PC-9 (cell line): ENCODE results near the gene EIF4G3. TPM values are rescaled to one million over a fixed set of nuclear protein-coding genes. Genes with fewer than 3 reads are reported as not detected.

ENCODE experiments used
- BruUV-seq: library from RNA; stranded (reverse); fragments of 400-500 nt; replicated peaks from 2 replicates; lab custom pipeline; 2021; lab: Mats Ljungman, UMichigan
- CTCF ChIA-PET: fragments of 300-600 bp; sonication (Branson Sonifier 250); formaldehyde crosslinking; loops from one replicate; lab custom pipeline; 2022; ENCODE audit warnings: antibody characterized with exemption; lab: Charles Lee
- POLR2A ChIA-PET: fragments of 300-600 bp; sonication (Branson Sonifier 250); formaldehyde crosslinking; loops from one replicate; lab custom pipeline; 2022; ENCODE audit warnings: antibody characterized with exemption; ENCODE audit not compliant: unreplicated experiment; lab: Charles Lee
- DNase-seq, 2 experiments: peaks; one replicate each; pipeline versions ENCODE4 v3.0.0 to v3.0.0-alpha.2; 2015 to 2022; ENCODE audit warnings: mixed read lengths in 1 of 2
- H2AFZ ChIP-seq: fragments of 200-600 bp; sonication (generic); 2 replicates; pipeline ENCODE4 v1.8.1; 2017; ENCODE audit warnings: antibody characterized with exemption
- H3F3A ChIP-seq: fragments of 200-600 bp; sonication (generic); 2 replicates; pipeline ENCODE4 v1.8.1; 2017; ENCODE audit warnings: antibody characterized with exemption, mild to moderate bottlenecking, low read depth; ENCODE audit not compliant: insufficient read depth
- H3K27ac ChIP-seq: fragments of 200-600 bp; sonication (generic); 2 replicates; pipeline ENCODE4 v1.6.1; 2016; ENCODE audit warnings: mixed run types
- H3K27me3 ChIP-seq: fragments of 200-600 bp; sonication (generic); 2 replicates; pipeline ENCODE4 v1.6.1; 2016; ENCODE audit warnings: low read depth, mixed run types; ENCODE audit not compliant: insufficient read depth
- H3K36me3 ChIP-seq: fragments of 200-600 bp; sonication (generic); 2 replicates; pipeline ENCODE4 v1.6.1; 2016; ENCODE audit warnings: low read depth, mixed run types
- H3K4me1 ChIP-seq: fragments of 200-600 bp; sonication (generic); replicated peaks from 2 replicates; pipeline ENCODE4 v1.6.1; 2016; ENCODE audit warnings: mixed run types; ENCODE audit not compliant: insufficient read depth
- H3K4me2 ChIP-seq: fragments of 200-600 bp; sonication (generic); 2 replicates; pipeline ENCODE4 v1.6.1; 2017; ENCODE audit warnings: mixed run types
- H3K4me3 ChIP-seq: fragments of 200-600 bp; sonication (generic); 2 replicates; pipeline ENCODE4 v1.6.1; 2016; ENCODE audit warnings: mixed run types
- H3K79me2 ChIP-seq: fragments of 200-600 bp; sonication (generic); 2 replicates; pipeline ENCODE4 v1.6.1; 2017; ENCODE audit warnings: low read depth, mixed run types
- H3K9me2 ChIP-seq: fragments of 200-600 bp; sonication (generic); 2 replicates; pipeline ENCODE4 v1.8.1; 2017; ENCODE audit warnings: mild to moderate bottlenecking; ENCODE audit not compliant: insufficient read depth
- H3K9me3 ChIP-seq: fragments of 200-600 bp; sonication (generic); 2 replicates; pipeline ENCODE4 v1.8.1; 2016; ENCODE audit warnings: low read depth; ENCODE audit not compliant: insufficient read depth
- H4K20me1 ChIP-seq: fragments of 200-600 bp; sonication (generic); 2 replicates; pipeline ENCODE4 v1.8.1; 2017; ENCODE audit not compliant: insufficient read depth
- CTCF ChIP-seq: fragments of 200-600 bp; sonication (generic); conservative IDR thresholded peaks from 2 replicates; pipeline ENCODE4 v1.6.1; 2017; ENCODE audit warnings: mixed run types, antibody characterized with exemption, mild to moderate bottlenecking, moderate library complexity
- EZH2 ChIP-seq: fragments of 200-600 bp; sonication (generic); IDR thresholded peaks from 2 replicates; pipeline ENCODE4 v1.8.0; 2017; ENCODE audit warnings: antibody characterized with exemption, low read depth
- intact Hi-C: fragments of 100-400 bp; cut with micrococcal nuclease; formaldehyde crosslinking; loops from one replicate; pipeline ENCODE4 v1.10.0; 2022; ENCODE audit not compliant: unreplicated experiment
- total RNA-seq: library from RNA; stranded (reverse); gene quantifications from 2 replicates; pipeline ENCODE4 v1.2.3, GENCODE V29; 2021

Gene EIF4G3
- total RNA-seq, 1 experiment from 2014 or later, result 63.2 TPM

- ChIA-PET POLR2A (interaction anchor here (0.6 kb wide), 1 partner anchor 307 kb away, joined by 3 read pairs; no protein-coding TSS in a partner anchor), CTCF (no interaction called here)
- H3K4me1 ChIP-seq, result no peaks in the 10 kb centered on the region
- no peak overlapping the region for H2AFZ ChIP-seq
- H3K79me2 ChIP-seq, result no peaks in the 10 kb centered on the region
- DNase-seq, result no peak
- no peaks in the 10 kb centered on the region for H3K9me2 ChIP-seq
- H3K27ac ChIP-seq, result no peak overlapping the region
- no peak overlapping the region for H3K4me3 ChIP-seq
- no peaks in the 10 kb centered on the region for H3F3A ChIP-seq
- TF ChIP-seq EZH2, result no peak
- no peaks in the 10 kb centered on the region for H3K9me3 ChIP-seq
- no peak overlapping the region for H3K4me2 ChIP-seq
- no TSS peak for BruUV-seq
- no peaks in the 10 kb centered on the region for H4K20me1 ChIP-seq
- H3K27me3 ChIP-seq, result no peaks in the 10 kb centered on the region
- intact Hi-C loops, result no loop called here
- no peaks in the 10 kb centered on the region; the same call in 1 of the 2 replicates for H3K36me3 ChIP-seq
These were observed 347.2 kb downstream of the EIF4G3 start for GRCh38 chr1:20829531-20829930.

- Histone ChIP-seq H3K4me2 (no peak overlapping the region), H3K79me2 (no peaks in the 10 kb centered on the region), H3K36me3 (no peaks in the 10 kb centered on the region; the same call in 1 of the 2 replicates), H3K27ac (no peak overlapping the region), H3K4me3 (no peak overlapping the region), H2AFZ (no peak overlapping the region), H3F3A (no peaks in the 10 kb centered on the region), H3K27me3 (no peaks in the 10 kb centered on the region), H4K20me1 (no peaks in the 10 kb centered on the region), H3K9me3 (no peaks in the 10 kb centered on the region), H3K4me1 (no peaks in the 10 kb centered on the region), H3K9me2 (no peaks in the 10 kb centered on the region)
- DNase-seq, result no peak
- ChIA-PET POLR2A (no interaction called here), CTCF (no interaction called here)
- intact Hi-C loops, result no loop called here
- no TSS peak for BruUV-seq
- no peak for TF ChIP-seq EZH2
- TF ChIP-seq CTCF, result no peak
These were observed 352.9 kb downstream of the EIF4G3 start for GRCh38 chr1:20823845-20824244.

GRCh38 chr1:20821466-20821865 lies 355.2 kb downstream of the EIF4G3 start:
- Histone ChIP-seq H3K36me3 (no peaks in the 10 kb centered on the region), H3K79me2 (no peaks in the 10 kb centered on the region), H3K27me3 (no peaks in the 10 kb centered on the region), H4K20me1 (no peaks in the 10 kb centered on the region), H3K4me3 (no peak overlapping the region), H2AFZ (no peak overlapping the region), H3K9me3 (no peaks in the 10 kb centered on the region), H3K27ac (no peak overlapping the region), H3F3A (no peaks in the 10 kb centered on the region), H3K4me1 (no peaks in the 10 kb centered on the region), H3K4me2 (no peak overlapping the region), H3K9me2 (no peaks in the 10 kb centered on the region)
- no peak for TF ChIP-seq CTCF
- TF ChIP-seq EZH2, result no peak
- intact Hi-C loops, result no loop called here
- no TSS peak for BruUV-seq
- no peak for DNase-seq
- ChIA-PET POLR2A (no interaction called here), CTCF (no interaction called here)

GRCh38 chr1:20819818-20820217 lies 356.9 kb downstream of the EIF4G3 start:
- H3K27ac ChIP-seq, result no peak overlapping the region
- no peaks in the 10 kb centered on the region for H3K79me2 ChIP-seq
- H3K36me3 ChIP-seq, result no peaks in the 10 kb centered on the region
- POLR2A ChIA-PET, result no interaction called here
- H3K4me3 ChIP-seq, result no peak overlapping the region
- CTCF ChIA-PET, result no interaction called here
- no peak overlapping the region for H3K4me2 ChIP-seq
- intact Hi-C loops, result no loop called here
- no peak overlapping the region for H2AFZ ChIP-seq
- no TSS peak for BruUV-seq
- H3K4me1 ChIP-seq, result no peaks in the 10 kb centered on the region
- no peaks in the 10 kb centered on the region for H3F3A ChIP-seq
- no peaks in the 10 kb centered on the region for H3K27me3 ChIP-seq
- H3K9me3 ChIP-seq, result no peaks in the 10 kb centered on the region
- TF ChIP-seq EZH2 (no peak), CTCF (no peak)
- no peaks in the 10 kb centered on the region for H4K20me1 ChIP-seq
- DNase-seq, result no peak
- H3K9me2 ChIP-seq, result no peaks in the 10 kb centered on the region
